OCI-LY3 (cell line): ENCODE results near the gene L3MBTL4.

Experiments
- H2AFZ ChIP-seq: fragments of 200-600, 300-600 bp; shearing (Covaris generic); 2 replicates; pipeline ENCODE4 v1.6.0; 2014; ENCODE audit warnings: antibody characterized with exemption, low read depth, low read length
- H3K27ac ChIP-seq: fragments of 200-600, 300-600 bp; sonication (generic); 2 replicates; pipeline ENCODE4 v1.5.1; 2014; ENCODE audit warnings: mild to moderate bottlenecking, low read length, moderate library complexity, mixed read lengths
- H3K27me3 ChIP-seq: fragments of 200-600, 300-600 bp; sonication (generic); 2 replicates; pipeline ENCODE4 v1.6.1; 2014; ENCODE audit warnings: low read depth, low read length, mixed read lengths
- H3K36me3 ChIP-seq: fragments of 200-600, 300-600 bp; sonication (generic); replicated peaks from 2 replicates; pipeline ENCODE3; 2014; ENCODE audit warnings: low read depth, low read length, mixed read lengths
- H3K4me1 ChIP-seq: fragments of 300-600, 200-600 bp; sonication (generic); 2 replicates; pipeline ENCODE4 v1.6.1; 2014; ENCODE audit warnings: low read length, mixed read lengths
- H3K4me2 ChIP-seq: fragments of 200-600, 300-600 bp; sonication (generic); 2 replicates; pipeline ENCODE4 v1.6.1; 2014; ENCODE audit warnings: low read length, mixed read lengths
- H3K4me3 ChIP-seq: fragments of 300-600, 200-600 bp; sonication (generic); 2 replicates; pipeline ENCODE4 v1.5.1; 2014; ENCODE audit warnings: antibody characterized with exemption, mild to moderate bottlenecking, low read length, moderate library complexity
- H3K79me2 ChIP-seq: fragments of 300-600, 200-600 bp; shearing (Covaris generic); 2 replicates; pipeline ENCODE4 v1.6.1; 2014; ENCODE audit warnings: mild to moderate bottlenecking, low read length, mixed read lengths
- H3K9ac ChIP-seq: fragments of 300-600, 200-600 bp; shearing (Covaris generic); 2 replicates; pipeline ENCODE4 v1.6.0; 2014; ENCODE audit warnings: mild to moderate bottlenecking, low read length, moderate library complexity
- H3K9me3 ChIP-seq: fragments of 200-600, 300-600 bp; shearing (Covaris generic); 2 replicates; pipeline ENCODE4 v1.6.1; 2014; ENCODE audit warnings: low read length, mixed read lengths; ENCODE audit not compliant: insufficient read depth
- H4K20me1 ChIP-seq: fragments of 200-600, 300-600 bp; sonication (generic); 2 replicates; pipeline ENCODE4 v1.6.1; 2016; ENCODE audit warnings: low read length, mixed read lengths; ENCODE audit not compliant: insufficient read depth
- CTCF ChIP-seq: fragments of 200-600, 300-600 bp; sonication (generic); IDR thresholded peaks from 2 replicates; pipeline ENCODE4 v1.5.1; 2014; ENCODE audit warnings: antibody characterized with exemption, low read length, low read depth
- EZH2phosphoT487 ChIP-seq: fragments of 200-600 bp; shearing (Covaris generic); IDR thresholded peaks from 2 replicates; pipeline ENCODE4 v1.6.1; 2018; ENCODE audit warnings: antibody characterized with exemption, mixed run types, low read depth

The L3MBTL4 gene

GRCh38 chr18:6057604-6058003, 357.1 kb downstream of the L3MBTL4 start:
- Histone ChIP-seq H2AFZ (no peak overlapping the region), H3K4me2 (no peak overlapping the region), H3K4me1 (no peaks in the 10 kb centered on the region), H4K20me1 (no peaks in the 10 kb centered on the region), H3K36me3 (no peaks in the 10 kb centered on the region), H3K27me3 (no peaks in the 10 kb centered on the region), H3K9me3 (no peaks in the 10 kb centered on the region), H3K27ac (no peak overlapping the region), H3K9ac (no peak overlapping the region), H3K79me2 (no peaks in the 10 kb centered on the region), H3K4me3 (no peak overlapping the region)
- no peak for TF ChIP-seq EZH2phosphoT487
- no peak for TF ChIP-seq CTCF

- Histone ChIP-seq H3K9me3 (no peaks in the 10 kb centered on the region), H2AFZ (no peak overlapping the region), H3K4me3 (no peak overlapping the region), H3K27me3 (no peaks in the 10 kb centered on the region), H3K4me2 (no peak overlapping the region), H3K36me3 (no peaks in the 10 kb centered on the region), H3K4me1 (no peaks in the 10 kb centered on the region), H3K27ac (no peak overlapping the region), H3K9ac (no peak overlapping the region), H3K79me2 (no peaks in the 10 kb centered on the region), H4K20me1 (no peaks in the 10 kb centered on the region)
- TF ChIP-seq EZH2phosphoT487 (no peak), CTCF (no peak)
These were observed 358.4 kb downstream of the L3MBTL4 start for GRCh38 chr18:6056171-6056910.

DNA sequence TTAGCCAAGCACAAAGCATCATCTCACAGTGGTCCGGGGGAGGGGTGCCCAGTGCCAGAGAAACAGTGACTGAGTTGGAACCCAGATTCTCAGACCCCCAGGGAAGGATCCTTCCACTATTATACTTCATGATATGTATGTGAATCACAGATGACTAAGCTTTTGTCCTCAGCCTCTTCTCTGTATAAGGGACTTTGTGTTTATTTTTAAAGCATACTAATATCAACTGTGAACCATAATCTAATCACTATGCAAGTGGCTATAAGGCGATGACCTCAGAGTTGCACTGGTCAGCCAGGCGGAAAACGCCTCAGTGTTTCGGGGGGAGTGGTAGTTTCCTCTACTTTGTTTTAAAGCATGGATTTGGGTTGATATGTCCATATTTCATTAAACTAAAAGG, 359.0 kb downstream of the L3MBTL4 start:
- Histone ChIP-seq H3K4me1 (no peaks in the 10 kb centered on the region), H3K27me3 (no peaks in the 10 kb centered on the region), H3K4me2 (no peak overlapping the region), H3K36me3 (no peaks in the 10 kb centered on the region), H4K20me1 (no peaks in the 10 kb centered on the region), H3K79me2 (no peaks in the 10 kb centered on the region), H3K4me3 (no peak overlapping the region), H3K9ac (no peak overlapping the region), H3K9me3 (no peaks in the 10 kb centered on the region), H2AFZ (no peak overlapping the region), H3K27ac (no peak overlapping the region)
- no peak for TF ChIP-seq EZH2phosphoT487
- no peak for TF ChIP-seq CTCF

DNA sequence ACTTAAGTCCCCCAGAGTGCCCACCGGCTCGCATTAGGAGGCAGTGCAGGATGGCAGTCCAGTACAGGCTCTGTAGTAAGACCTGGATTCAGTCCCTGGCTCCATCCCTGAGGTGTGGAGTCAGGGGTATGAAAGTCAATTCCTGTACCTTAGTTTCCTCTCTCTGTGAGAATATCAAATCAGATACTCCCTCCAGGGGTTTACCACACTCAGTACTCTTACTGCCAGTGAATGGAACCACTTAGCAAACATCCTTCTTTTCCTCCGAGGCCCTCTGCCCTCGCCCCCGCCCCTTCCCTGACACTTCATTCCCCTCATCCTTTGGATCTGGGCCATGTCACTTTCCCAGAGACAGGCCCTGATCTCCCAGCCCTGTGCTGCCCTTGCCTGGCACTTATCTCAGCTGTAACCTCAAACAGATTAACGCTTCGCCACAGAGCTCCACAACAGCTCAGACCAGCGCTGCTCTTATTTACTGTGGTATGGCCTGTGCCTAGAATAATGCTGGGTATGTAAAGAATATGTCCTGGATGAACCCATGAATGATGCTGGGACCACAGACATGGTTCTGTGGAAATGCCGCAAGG, 360.4 kb downstream of the L3MBTL4 start:
- Histone ChIP-seq H3K9ac (no peak overlapping the region), H3K79me2 (no peaks in the 10 kb centered on the region), H3K4me2 (no peak overlapping the region), H3K4me3 (no peak overlapping the region), H3K36me3 (no peaks in the 10 kb centered on the region), H3K27me3 (no peaks in the 10 kb centered on the region), H2AFZ (no peak overlapping the region), H3K27ac (no peak overlapping the region), H4K20me1 (no peaks in the 10 kb centered on the region), H3K4me1 (no peaks in the 10 kb centered on the region), H3K9me3 (no peaks in the 10 kb centered on the region)
- TF ChIP-seq CTCF (no peak), EZH2phosphoT487 (no peak)
